Measurements from ENCODE around the gene CFAP20DC. TPM values are rescaled to one million over a fixed set of nuclear protein-coding genes. Genes with fewer than 3 reads are reported as not detected.

The CFAP20DC gene
- total RNA-seq, 4 donors from 2014 or later, result 0.38 to 2.7 (median 1.3) TPM; not detected in 1

DNA sequence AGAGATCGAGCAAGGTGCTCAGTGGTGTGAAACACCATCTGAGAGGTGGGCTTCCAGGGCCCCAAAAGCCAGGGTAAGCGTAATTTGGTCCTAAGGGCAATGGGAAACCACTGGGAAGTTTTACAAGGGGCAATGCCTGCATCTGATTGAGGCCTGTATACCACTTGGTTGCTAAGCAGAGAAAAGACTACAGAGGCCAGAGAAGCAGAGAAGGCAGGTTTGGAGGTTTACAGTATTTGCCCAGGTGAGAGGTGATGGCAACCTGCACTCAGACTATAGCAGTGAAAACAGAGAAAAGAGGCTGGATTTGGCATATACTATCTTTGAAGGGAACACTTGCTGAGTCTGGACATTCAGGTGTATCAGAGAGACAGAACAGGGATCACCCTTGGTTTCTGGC lies 249.8 kb downstream of the CFAP20DC start:
- TF ChIP-seq, protein P1, sequence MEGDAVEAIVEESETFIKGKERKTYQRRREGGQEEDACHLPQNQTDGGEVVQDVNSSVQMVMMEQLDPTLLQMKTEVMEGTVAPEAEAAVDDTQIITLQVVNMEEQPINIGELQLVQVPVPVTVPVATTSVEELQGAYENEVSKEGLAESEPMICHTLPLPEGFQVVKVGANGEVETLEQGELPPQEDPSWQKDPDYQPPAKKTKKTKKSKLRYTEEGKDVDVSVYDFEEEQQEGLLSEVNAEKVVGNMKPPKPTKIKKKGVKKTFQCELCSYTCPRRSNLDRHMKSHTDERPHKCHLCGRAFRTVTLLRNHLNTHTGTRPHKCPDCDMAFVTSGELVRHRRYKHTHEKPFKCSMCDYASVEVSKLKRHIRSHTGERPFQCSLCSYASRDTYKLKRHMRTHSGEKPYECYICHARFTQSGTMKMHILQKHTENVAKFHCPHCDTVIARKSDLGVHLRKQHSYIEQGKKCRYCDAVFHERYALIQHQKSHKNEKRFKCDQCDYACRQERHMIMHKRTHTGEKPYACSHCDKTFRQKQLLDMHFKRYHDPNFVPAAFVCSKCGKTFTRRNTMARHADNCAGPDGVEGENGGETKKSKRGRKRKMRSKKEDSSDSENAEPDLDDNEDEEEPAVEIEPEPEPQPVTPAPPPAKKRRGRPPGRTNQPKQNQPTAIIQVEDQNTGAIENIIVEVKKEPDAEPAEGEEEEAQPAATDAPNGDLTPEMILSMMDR (IDR thresholded peaks at IDR 0.05; ENCODE audit: low read depth), result no peak

DNA sequence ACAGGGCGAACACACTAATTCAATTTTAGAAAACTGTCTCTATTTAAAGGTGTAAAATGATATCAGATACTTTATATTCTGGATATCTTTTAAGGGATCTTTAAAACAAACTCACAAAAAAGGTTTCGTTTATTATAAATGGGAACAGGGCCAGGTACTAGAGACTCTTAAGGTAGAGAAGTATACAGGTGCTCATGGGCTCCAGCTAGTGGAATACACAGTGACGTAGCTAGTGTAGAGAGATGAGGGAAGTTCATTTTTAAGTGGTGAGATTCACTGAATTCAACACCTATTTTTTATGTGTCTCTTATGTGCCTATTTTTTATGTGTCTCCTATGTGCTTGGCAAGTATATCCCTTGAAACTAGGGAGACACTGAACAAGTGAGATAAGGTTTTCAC lies 250.6 kb downstream of the CFAP20DC start:
- TF ChIP-seq, protein P1 (IDR thresholded peaks at IDR 0.05; ENCODE audit: low read depth), result no peak

DNA sequence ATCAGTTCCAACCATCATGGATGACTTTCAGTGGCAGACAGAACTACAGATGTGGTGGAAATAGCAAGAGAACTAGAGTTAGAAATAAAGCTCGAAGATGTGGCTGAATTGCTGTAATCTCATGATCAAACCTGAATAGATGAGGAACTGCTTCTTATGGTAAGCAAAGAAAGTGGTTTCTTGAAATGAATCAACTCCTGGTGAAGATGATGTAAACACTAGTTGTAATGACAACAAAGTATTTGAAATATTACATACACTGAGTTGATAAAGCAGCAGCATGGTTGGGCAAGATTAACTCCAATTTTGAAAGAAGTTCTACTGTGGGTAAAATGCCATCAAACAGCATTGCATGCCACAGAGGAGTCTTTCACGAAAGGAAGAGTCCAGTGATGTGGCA lies 251.5 kb downstream of the CFAP20DC start:
- TF ChIP-seq, protein P1 (IDR thresholded peaks at IDR 0.05; ENCODE audit: low read depth), result no peak

DNA sequence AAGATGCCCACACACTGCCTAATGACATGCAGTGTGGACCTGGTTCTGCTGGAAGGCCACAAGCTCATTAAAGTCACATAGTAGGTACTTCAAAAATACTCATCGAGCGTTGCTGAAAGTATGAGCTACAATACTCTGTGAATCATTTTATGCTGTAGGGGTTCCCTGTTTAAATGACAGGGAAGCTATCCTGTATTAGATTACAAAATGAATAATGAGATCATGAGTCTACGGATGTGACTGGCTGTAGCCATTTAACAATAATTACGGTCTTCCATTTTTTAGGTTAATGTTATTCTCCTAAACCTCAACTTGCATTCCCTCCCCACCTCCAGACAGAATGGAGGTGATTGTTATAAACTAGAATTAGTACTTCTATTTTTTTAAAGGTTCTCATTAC lies 255.1 kb downstream of the CFAP20DC start:
- TF ChIP-seq, protein P1 (IDR thresholded peaks at IDR 0.05; ENCODE audit: low read depth), result no peak

DNA sequence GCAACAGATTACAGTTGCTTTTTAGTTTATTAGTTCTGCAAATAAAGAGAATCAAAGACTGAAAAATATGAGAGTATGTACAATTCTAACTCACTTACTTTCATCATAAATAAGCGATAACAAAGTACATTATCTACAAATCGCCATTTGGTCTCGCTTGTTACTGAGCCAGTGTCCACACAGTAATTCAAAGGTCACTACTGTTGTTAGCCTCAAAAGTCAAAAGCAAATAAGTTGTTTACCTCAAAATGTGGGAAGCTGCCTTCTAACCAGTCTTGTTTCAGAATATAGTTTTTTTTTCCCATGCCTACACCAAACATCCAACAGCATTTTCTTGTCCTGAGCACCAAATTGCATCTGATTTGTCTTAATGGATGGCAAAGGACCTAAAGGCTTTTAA lies 255.9 kb downstream of the CFAP20DC start:
- TF ChIP-seq, protein P1 (IDR thresholded peaks at IDR 0.05; ENCODE audit: low read depth), result no peak

DNA sequence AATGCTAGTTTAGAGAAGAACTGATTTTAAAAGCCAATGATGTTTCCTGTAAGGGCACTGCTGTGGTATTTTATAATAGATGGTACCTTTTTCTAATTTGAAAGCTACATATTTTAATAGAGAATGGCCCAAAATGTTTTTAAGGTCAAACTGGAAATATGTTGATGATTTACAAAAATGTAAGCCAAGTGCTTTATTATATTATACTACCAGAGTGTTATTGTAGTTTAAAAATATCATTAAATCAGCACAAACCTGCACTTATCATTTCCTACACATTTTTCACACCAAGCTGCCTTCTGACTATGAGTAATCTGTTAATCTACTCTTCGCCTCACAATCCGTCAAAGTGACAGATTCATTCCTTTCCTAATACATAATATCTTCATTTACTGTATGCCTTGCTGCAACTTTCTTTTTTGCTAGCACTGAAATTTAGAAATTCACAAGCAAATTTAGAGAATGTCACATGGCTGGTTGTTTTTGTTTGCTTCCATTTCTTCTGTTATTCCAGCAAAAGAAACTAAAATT lies 256.8 kb downstream of the CFAP20DC start:
- TF ChIP-seq, protein P1 (IDR thresholded peaks at IDR 0.05; ENCODE audit: low read depth), result no peak

DNA sequence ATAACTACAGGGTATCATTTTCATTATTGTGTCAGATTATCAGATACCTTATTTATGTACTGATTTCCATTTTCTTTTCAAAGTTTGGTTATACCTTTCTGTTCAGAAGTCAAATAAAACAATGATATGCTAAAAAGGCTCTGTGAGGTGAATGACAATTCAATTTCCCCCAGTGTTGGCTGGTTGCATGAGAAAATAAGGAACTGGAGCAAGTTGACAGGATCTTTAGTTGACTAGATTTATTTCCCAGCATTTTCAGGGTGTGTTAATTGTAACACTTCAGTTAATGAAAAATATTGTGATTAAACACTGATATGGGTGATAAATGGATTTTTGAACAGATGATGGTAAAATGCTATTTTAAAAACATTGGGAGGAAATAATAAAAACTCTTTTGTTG lies 260.4 kb downstream of the CFAP20DC start:
- TF ChIP-seq, protein P1 (IDR thresholded peaks at IDR 0.05; ENCODE audit: low read depth), result no peak

Measured in subcutaneous adipose tissue (tissue), 4 donors.